GM13976 (cell line): ENCODE results near the gene C11orf68.

Source experiments
- DNase-seq: peaks from one replicate; pipeline ENCODE4 v3.0.0; 2012; ENCODE audit warnings: low spot score
- CTCF ChIP-seq: IDR thresholded peaks from 2 replicates; pipeline ENCODE4 v1.5.1; 2012; ENCODE audit warnings: borderline replicate concordance, mild to moderate bottlenecking; ENCODE audit not compliant: insufficient read depth; ENCODE audit errors: extremely low read depth, missing control alignments, control extremely low read depth
- in situ Hi-C: fragments of 300-500 bp; cut with MboI; formaldehyde crosslinking; loops from one replicate; pipeline ENCODE4 v1.12.0; 2022; ENCODE audit warnings: low sequenced_read_pairs, mixed read lengths, inconsistent platforms; ENCODE audit not compliant: unreplicated experiment

C11orf68 gene

GRCh38 chr11:65928667-65929066 is 9.8 kb upstream of the C11orf68 start:
- TF ChIP-seq CTCF = no peak
- in situ Hi-C loops = no loop called here
- no peak for DNase-seq

GRCh38 chr11:65927904-65928397 is 9.1 kb upstream of the C11orf68 start:
- peak; percentile 91 for DNase-seq
- in situ Hi-C loops = no loop called here
- TF ChIP-seq CTCF = no peak

- TF ChIP-seq CTCF = no peak
- in situ Hi-C loops = no loop called here
- no peak for DNase-seq
Observed at GRCh38 chr11:65925397-65925796, 6.5 kb upstream of the C11orf68 start.

- in situ Hi-C loops = no loop called here
- no peak for DNase-seq
- no peak for TF ChIP-seq CTCF
Observed at GRCh38 chr11:65922565-65922964, 3.7 kb upstream of the C11orf68 start.

GRCh38 chr11:65921876-65922275 is 3.0 kb upstream of the C11orf68 start:
- in situ Hi-C loops = no loop called here
- TF ChIP-seq CTCF = no peak
- DNase-seq = no peak

- no peak for TF ChIP-seq CTCF
- no peak for DNase-seq
- in situ Hi-C loops = no loop called here
Observed at GRCh38 chr11:65921033-65921555, 2.2 kb upstream of the C11orf68 start.

GRCh38 chr11:65920372-65920802 is 1.5 kb upstream of the C11orf68 start:
- in situ Hi-C loops = no loop called here
- no peak for DNase-seq
- no peak for TF ChIP-seq CTCF
